Skin epidermis (tissue), 12 donors: Measurements from ENCODE around the gene STX8.

Experiments used
- H3K27ac ChIP-seq, 21 experiments: fragments of 200-600 bp; sonication (generic) in 11 of 21; one replicate each; pipeline ENCODE4 v1.5.0; 2020; ENCODE audit warnings: mild to moderate bottlenecking in 3 of 21, inconsistent platforms in 2 of 21, moderate library complexity in 2 of 21
- H3K4me3 ChIP-seq, 7 experiments: fragments of 200-600 bp; sonication (generic) in 2 of 7; one replicate each; pipeline ENCODE4 v1.5.0; 2020; ENCODE audit warnings: inconsistent platforms in 2 of 7, mild to moderate bottlenecking in 2 of 7, moderate library complexity in 1 of 7

The STX8 gene

GRCh38 chr17:9225305-9226101 lies 350.1 kb downstream of the STX8 start:
- H3K27ac ChIP-seq = peak overlapping the region in 7 of 21 experiments; percentile 2 to 59 (median 41)
- H3K4me3 ChIP-seq = no peak overlapping the region

- peak overlapping the region in 2 of 21 experiments; percentile 23 to 68 for H3K27ac ChIP-seq
- no peak overlapping the region for H3K4me3 ChIP-seq
Measured at GRCh38 chr17:9224485-9224884, 351.1 kb downstream of the STX8 start.

- no peak overlapping the region for H3K4me3 ChIP-seq
- H3K27ac ChIP-seq = no peak overlapping the region
Measured at GRCh38 chr17:9223531-9223930, 352.1 kb downstream of the STX8 start.

- Histone ChIP-seq H3K27ac (no peak overlapping the region), H3K4me3 (no peak overlapping the region)
Measured at GRCh38 chr17:9221922-9222180, 353.8 kb downstream of the STX8 start.

GRCh38 chr17:9221147-9221921 lies 354.3 kb downstream of the STX8 start:
- no peak overlapping the region for H3K4me3 ChIP-seq
- H3K27ac ChIP-seq = peak overlapping the region in 1 of 21 experiments; percentile 15

GRCh38 chr17:9220398-9221146 lies 355.0 kb downstream of the STX8 start:
- Histone ChIP-seq H3K4me3 (no peak overlapping the region), H3K27ac (peak overlapping the region in 2 of 21 experiments; percentile 4 to 15)

GRCh38 chr17:9219631-9220397 lies 355.8 kb downstream of the STX8 start:
- Histone ChIP-seq H3K27ac (peak overlapping the region in 1 of 21 experiments; percentile 4), H3K4me3 (no peak overlapping the region)

GRCh38 chr17:9218911-9219310 lies 356.7 kb downstream of the STX8 start:
- H3K4me3 ChIP-seq = no peak overlapping the region
- peak overlapping the region in 1 of 21 experiments; percentile 27 for H3K27ac ChIP-seq

GRCh38 chr17:9218064-9218635 lies 357.5 kb downstream of the STX8 start:
- no peak overlapping the region for H3K4me3 ChIP-seq
- peak overlapping the region in 16 of 21 experiments; percentile 12 to 80 (median 51) for H3K27ac ChIP-seq

GRCh38 chr17:9217151-9218056 lies 358.2 kb downstream of the STX8 start:
- Histone ChIP-seq H3K4me3 (no peak overlapping the region), H3K27ac (peak overlapping the region in 18 of 21 experiments; percentile 12 to 80 (median 56))

GRCh38 chr17:9215465-9215864 lies 360.2 kb downstream of the STX8 start:
- no peak overlapping the region for H3K27ac ChIP-seq
- no peak overlapping the region for H3K4me3 ChIP-seq

- Histone ChIP-seq H3K4me3 (no peak overlapping the region), H3K27ac (no peak overlapping the region)
Measured at GRCh38 chr17:9213303-9213640, 362.3 kb downstream of the STX8 start.

GRCh38 chr17:9212376-9213302 lies 363.0 kb downstream of the STX8 start:
- no peak overlapping the region for H3K4me3 ChIP-seq
- H3K27ac ChIP-seq = no peak overlapping the region

GRCh38 chr17:9211133-9211765 lies 364.4 kb downstream of the STX8 start:
- Histone ChIP-seq H3K27ac (no peak overlapping the region), H3K4me3 (no peak overlapping the region)

- no peak overlapping the region for H3K27ac ChIP-seq
Measured at GRCh38 chr17:9209781-9210370, 365.7 kb downstream of the STX8 start.

GRCh38 chr17:9209347-9209746 lies 366.3 kb downstream of the STX8 start:
- no peak overlapping the region for H3K4me3 ChIP-seq
- H3K27ac ChIP-seq = no peak overlapping the region

More at GRCh38 chr17:9209781-9210370, 365.7 kb downstream of the STX8 start:
- H3K4me3 ChIP-seq = no peak overlapping the region
